DMS 273 (cell line): ENCODE data around the gene GHRHR.

ENCODE experiments used
- DNase-seq: peaks from one replicate; lab custom pipeline; 2025; ENCODE audit not compliant: unreplicated experiment; lab: John Stamatoyannopoulos, UW

The GHRHR gene

DNA sequence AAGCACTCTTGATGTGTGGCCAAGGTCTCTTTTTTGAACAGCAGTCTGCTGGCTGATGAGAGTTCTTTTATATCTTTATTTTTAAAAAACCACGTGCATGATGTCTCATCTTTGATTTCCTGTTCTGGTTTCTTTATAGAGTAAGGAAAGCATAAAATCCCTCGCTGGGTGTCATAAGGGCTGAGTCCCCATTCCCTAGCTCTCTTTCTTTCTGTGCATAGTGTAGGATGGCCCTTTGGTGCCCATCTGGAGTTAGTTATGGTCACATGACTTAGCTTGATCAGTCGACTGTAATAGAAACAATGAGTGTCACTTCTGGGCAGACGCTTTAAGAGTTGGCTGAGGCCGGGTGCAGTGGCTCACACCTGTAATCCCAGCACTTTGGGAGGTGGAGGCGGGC is 38.5 kb downstream of the GHRHR start:
- peak; percentile 36 for DNase-seq

- no peak for DNase-seq
Measured at GRCh38 chr7:31003097-31003496, 39.3 kb downstream of the GHRHR start.

DNA sequence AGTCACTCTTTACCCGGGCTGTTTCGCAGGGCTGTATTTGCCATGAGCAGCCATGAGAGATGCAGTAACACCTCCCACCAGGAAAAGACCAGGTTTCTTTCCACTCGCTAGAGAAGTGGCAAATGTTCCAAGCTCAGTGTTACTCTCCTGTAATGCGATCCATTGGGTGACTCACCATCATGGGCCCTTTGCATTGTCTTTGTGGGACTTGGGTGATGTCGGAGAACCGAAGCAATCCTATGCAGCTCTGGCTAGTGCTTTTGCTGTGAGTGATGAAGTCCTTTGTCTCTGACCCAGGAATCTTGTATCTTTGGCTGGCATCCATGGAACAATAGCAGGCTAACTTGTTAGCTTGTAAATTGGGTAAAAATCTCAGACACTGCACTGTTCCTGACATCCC is 40.0 kb downstream of the GHRHR start:
- DNase-seq: no peak

DNA sequence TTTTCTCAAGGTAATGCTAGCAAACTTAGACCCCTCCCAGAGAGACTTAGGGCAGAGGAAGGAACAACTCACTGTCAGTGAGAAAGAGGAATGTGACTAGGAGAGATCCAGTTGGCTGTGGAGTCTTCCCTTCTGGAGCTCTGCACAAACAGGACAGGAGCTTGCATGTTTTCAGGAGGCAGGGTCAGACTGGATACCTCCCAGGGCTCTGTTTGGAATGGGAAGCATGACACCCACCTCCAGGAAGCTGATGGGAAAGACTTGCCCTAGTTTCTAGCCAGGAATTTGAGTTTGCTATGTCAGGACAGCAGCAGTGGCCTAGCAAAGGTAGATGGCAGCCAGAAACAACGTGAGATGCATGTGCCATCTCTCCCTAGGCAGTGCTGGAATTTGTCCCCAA is 40.6 kb downstream of the GHRHR start:
- no peak for DNase-seq

GRCh38 chr7:31006857-31007256 is 43.1 kb downstream of the GHRHR start:
- DNase-seq: peak; percentile 28

- DNase-seq: no peak
Measured at GRCh38 chr7:31007634-31008033, 43.9 kb downstream of the GHRHR start.

DNA sequence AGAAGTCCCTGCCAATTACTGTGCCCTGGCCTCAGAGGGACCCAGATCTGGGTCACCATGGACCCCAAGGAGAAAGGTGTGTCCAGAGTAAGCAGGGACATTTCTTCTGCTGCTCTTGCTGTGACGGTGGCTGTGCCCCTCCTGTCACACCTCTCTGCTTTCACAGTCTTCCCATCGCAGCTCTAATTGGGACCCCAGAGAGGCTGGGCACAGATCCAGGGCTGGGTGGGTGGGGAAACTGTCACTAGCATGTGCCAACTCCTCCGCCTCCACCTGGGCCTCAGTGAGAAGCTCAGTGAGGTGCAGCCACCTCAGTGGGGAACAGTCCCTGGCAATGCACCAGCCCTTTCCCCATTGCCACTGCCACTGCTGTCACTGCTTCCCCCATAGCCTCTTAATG is 51.1 kb downstream of the GHRHR start:
- DNase-seq: no peak

- DNase-seq: peak; percentile 38
Measured at GRCh38 chr7:31017032-31017675, 53.4 kb downstream of the GHRHR start.

DNA sequence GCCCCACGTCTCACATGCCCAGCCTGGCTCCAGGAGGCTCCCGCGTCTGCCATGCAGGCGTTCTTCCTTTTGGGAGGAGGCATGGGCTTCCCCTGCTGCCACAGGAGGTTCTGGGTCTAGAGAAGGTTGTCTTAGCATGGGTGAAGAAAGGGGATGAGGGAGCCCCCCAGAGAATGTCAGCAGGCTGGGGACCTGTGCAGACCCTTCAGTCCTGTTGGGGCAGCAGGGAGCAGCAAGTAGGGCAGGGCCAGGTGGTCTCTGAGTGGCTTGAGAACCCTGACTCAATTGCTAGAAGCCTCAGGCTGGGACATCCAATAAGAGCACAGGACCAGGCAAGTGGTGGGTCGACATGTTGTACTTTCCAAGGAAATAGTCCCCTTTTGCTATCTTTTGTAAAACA is 54.0 kb downstream of the GHRHR start:
- no peak for DNase-seq

DNA sequence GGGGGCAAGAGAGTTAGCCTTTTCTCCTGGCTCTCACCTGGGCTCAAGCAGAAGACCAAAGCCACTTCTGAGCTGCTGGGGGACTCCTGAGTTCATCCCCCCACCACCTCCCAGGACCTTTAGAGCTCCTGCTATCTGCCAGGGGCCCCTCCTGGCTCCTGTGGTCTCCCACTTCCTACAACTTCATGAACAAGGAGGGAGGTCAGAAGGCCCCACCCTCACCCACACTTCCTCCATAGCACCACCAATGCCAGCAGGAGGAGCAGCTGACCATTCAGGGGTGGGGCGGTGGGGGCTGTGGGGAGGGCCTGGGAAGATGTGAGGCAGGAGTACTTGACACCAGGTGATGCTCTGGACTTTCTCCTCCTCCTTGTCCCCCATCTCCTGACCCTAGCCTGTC is 55.8 kb downstream of the GHRHR start:
- no peak for DNase-seq

DNA sequence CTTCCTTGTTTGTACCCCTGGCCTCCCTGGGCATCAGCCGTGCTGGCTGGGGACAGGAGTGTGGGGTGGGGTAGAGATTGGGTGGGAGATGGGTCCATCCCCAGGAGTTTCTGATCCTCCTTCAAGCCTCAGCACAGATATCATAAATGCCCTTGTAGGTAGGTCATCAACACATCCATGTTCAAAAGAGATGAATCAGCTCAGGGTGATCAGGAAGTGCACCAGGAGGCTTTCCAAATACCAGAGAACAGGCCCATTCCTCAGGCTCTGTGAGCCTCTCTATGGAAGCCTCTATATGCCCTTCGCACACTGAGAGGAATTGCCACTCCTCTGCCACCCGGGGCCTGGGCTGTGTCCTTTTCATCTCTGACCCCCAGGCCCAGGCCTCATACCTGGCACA is 56.4 kb downstream of the GHRHR start:
- no peak for DNase-seq

DNA sequence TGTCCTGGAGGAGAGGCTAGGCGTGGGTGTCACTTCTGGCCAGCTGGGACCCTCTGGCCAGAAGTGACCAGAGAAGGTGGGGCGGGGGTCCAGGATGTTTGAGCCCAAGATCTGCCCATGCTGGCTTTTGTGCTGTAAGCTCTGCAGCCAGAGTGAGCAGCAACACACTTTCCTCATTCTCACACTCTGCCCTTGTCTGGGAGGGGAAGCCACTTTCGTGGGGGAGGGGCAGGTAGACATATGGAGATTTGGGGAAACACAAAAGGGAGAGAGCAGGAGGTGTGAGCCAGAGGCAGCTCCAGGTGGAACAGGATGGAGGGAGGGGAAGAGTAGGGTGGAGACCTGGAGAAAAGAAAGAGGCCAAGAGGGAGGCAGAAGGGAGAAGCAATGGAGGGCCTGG is 56.9 kb downstream of the GHRHR start:
- peak; percentile 47 for DNase-seq

- no peak for DNase-seq
Measured at GRCh38 chr7:31022117-31022516, 58.4 kb downstream of the GHRHR start.

GRCh38 chr7:31022726-31023125 is 59.0 kb downstream of the GHRHR start:
- DNase-seq: no peak

- no peak for DNase-seq
Measured at GRCh38 chr7:31023877-31024276, 60.1 kb downstream of the GHRHR start.

DNA sequence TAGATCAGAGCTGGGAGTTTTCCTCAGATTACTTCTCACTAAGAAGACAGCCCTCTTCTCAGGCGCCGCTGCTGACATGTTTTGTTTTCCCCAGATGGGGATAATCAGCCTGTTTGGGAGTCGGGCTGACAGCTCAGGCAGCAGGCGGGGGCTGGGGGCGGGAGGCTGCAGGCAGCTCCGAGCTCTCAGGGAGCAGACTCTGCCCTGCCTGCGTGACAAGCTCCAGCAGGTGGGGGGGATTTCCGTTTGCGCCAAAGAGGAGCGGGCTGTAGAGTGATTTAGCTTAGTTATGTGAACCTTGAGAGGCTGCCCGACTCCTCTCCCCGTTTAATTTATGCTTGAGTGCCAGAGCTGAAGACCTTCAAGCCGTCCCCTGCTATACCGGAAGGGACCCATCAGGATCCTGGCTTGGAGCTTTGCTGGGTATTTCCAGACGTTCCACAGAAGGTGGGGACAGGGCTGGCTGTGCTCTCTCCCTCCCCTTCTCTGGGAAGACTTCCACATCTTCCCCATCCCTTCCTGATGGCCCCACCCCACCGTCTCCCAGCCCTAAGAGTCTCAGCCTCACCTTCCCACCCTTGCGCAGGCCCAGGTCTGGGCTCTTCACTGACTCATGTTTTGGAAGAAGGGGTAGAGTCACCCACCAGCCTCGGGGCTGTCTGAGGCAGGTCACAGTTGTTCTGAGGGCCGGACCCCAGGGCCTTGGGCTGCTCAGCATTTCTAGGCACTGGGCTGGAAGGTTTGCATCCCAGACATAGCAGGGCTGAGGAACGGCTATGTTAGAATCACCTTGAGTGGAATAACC is 63.6 kb downstream of the GHRHR start:
- peak; percentile 94 for DNase-seq

DNA sequence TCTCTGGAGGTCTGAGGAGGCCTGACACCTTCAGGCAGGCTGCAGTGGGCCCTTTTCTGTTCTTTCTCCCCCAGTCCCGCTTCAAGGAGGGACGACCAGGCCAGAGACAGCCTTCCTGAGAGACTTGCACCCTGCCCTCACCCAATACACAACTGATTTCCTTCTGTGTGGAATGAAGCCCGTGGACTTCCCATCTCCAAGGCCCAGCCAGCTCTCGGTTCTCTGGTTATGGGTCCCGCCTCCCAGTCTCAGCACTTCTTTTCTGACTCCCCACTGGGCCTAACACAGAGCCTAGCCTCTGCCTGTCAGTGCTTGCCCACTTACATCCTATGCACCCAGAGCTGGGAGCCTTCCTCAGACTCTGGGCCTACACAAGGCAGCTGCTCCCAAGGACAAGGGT is 64.3 kb downstream of the GHRHR start:
- DNase-seq: peak; percentile 69

DNA sequence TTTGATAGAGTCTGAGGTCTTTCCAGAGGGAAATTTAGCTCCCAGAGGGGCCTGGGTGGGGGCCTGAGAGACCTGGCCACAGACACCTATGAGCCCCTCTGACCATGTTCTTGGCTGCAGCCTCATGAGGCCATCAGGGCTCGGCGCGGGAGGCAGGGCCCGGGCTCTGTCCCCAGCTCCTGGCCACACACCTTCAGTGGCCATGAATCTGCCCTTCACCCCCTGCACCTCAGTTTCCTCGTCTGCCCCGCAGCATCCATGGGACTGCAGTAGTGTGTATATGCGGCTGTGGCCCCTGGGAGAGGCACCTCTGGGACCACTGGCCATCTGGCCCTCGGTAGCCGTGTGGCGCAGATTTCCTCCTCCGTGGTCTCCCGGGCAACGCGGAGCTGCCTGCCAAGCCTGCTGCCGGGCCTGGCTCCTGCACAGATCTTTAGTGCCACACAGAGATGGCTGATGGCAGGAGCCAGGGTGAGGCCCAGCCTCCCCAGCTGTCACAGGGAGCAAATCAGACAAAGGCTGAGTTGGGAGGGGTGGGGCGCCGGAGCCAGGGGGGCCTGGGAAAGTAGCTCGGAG is 64.8 kb downstream of the GHRHR start:
- peak; percentile 99 for DNase-seq
